Stimulated activated CD8-positive, alpha-beta memory T cell treated with anti-CD3 and anti-CD28 coated beads, Interleukin-7, amount 100 ng/mL, for 24 hours (primary cell): ENCODE results near the gene CES4A.
"Not testable (repeated sequence)": the region's sequence is repeated elsewhere in the genome, so short reads cannot be mapped to it uniquely, and the experiment has no call there.

ENCODE experiments used
- DNase-seq: peaks from one replicate; pipeline ENCODE4 v3.0.0-alpha.2; 2020; ENCODE audit warnings: low read depth

CES4A gene

GRCh38 chr16:67022531-67023214, 34.3 kb downstream of the CES4A start:
- no peak for DNase-seq

- no peak for DNase-seq
Measured at GRCh38 chr16:67023689-67024088, 35.3 kb downstream of the CES4A start.

- DNase-seq: no peak
Measured at GRCh38 chr16:67024384-67025209, 36.2 kb downstream of the CES4A start.

GRCh38 chr16:67025210-67025550, 36.8 kb downstream of the CES4A start:
- no peak for DNase-seq

- no peak for DNase-seq
Measured at GRCh38 chr16:67026570-67026969, 38.2 kb downstream of the CES4A start.

- no peak for DNase-seq
Measured at GRCh38 chr16:67027046-67027445, 38.7 kb downstream of the CES4A start.

- no peak for DNase-seq
Measured at GRCh38 chr16:67028167-67028695, 39.8 kb downstream of the CES4A start.

GRCh38 chr16:67028696-67029253, 40.4 kb downstream of the CES4A start, which contains the start of gene CBFB:
TSS of gene CBFB (plus strand) at chr16:67029149. CDS start at chr16:67029408, 259 bp downstream.
- DNase-seq: peak; percentile 82

- peak; percentile 33 for DNase-seq
Measured at GRCh38 chr16:67029254-67030096, 41.1 kb downstream of the CES4A start.

GRCh38 chr16:67030221-67030962, 42.0 kb downstream of the CES4A start:
- no peak for DNase-seq

- no peak for DNase-seq
Measured at GRCh38 chr16:67034487-67034886, 46.1 kb downstream of the CES4A start.

GRCh38 chr16:67035364-67035763, 47.0 kb downstream of the CES4A start:
- no peak for DNase-seq

GRCh38 chr16:67036323-67036741, 47.9 kb downstream of the CES4A start:
- DNase-seq: no peak

- DNase-seq: no peak
Measured at GRCh38 chr16:67039260-67040020, 51.1 kb downstream of the CES4A start.

GRCh38 chr16:67040166-67040565, 51.8 kb downstream of the CES4A start:
- DNase-seq: no peak

GRCh38 chr16:67040906-67041305, 52.5 kb downstream of the CES4A start:
- DNase-seq: no peak

- DNase-seq: not testable (repeated sequence)
Measured at GRCh38 chr16:67041520-67041919, 53.1 kb downstream of the CES4A start.

GRCh38 chr16:67043420-67043819, 55.0 kb downstream of the CES4A start:
- DNase-seq: no peak

- no peak for DNase-seq
Measured at GRCh38 chr16:67050796-67051195, 62.4 kb downstream of the CES4A start.

- no peak for DNase-seq
Measured at GRCh38 chr16:67052399-67052798, 64.0 kb downstream of the CES4A start.
